Heart left ventricle (tissue), 13 donors: ENCODE results near the gene OR56A1.

Experiments used
- POLR2A ChIP-seq, 2 donors: fragments of 450-650 bp; IDR thresholded peaks; one replicate each; pipeline ENCODE4 v1.6.1; 2017; ENCODE audit warnings: antibody characterized with exemption in 2 of 2, mild to moderate bottlenecking in 2 of 2, moderate library complexity in 2 of 2
- TF ChIP-seq, protein P1 (sequence below), 12 donors: fragments of 200-600 bp; sonication (generic) in 4 of 12; IDR thresholded peaks; one replicate each; pipeline versions ENCODE4 v1.5.0 to v1.8.0; 2018 to 2022; ENCODE audit warnings: antibody characterized with exemption in 12 of 12, mild to moderate bottlenecking in 5 of 12
- donor health status: ischemic (EF 13 %, LVEDD 7.1; RV severe dilation, severe dysfunction).
- donor health status: DM: no; HTN: yes; CAD: no.
- donor health status: DM: no; HTN: no; CAD: no.
- donor health status: ischemic (EF 25% LVEDD 6.9; RV normal size, moderate dysfunction).
- donor health status: ischemic (EF 25% LVEDD 5.7; RV mildly dilated, moderate dysfunction).
- donor health status: ischemic (EF 35%, LVEDD 5.7; RV mildly dilated, moderate dysfunction).
- donor health status: nonischemic (EF 11% LVEDD 7.7; RV severe dilation, severe dysfunction).
- donor health status: DM: yes; HTN: yes; CAD: no.
- donor health status: PGD.
- donor health status: ischemic (EF 29% LVEDD 5.4; RV normal size, mild dysfunction).
- donor health status: nonischemic (EF 23%, LVEDD 6.1; RV moderate dilation, normal function).

GRCh38 chr11:6002202-6002699 is 28.3 kb downstream of the OR56A1 start:
- TF ChIP-seq, protein P1, sequence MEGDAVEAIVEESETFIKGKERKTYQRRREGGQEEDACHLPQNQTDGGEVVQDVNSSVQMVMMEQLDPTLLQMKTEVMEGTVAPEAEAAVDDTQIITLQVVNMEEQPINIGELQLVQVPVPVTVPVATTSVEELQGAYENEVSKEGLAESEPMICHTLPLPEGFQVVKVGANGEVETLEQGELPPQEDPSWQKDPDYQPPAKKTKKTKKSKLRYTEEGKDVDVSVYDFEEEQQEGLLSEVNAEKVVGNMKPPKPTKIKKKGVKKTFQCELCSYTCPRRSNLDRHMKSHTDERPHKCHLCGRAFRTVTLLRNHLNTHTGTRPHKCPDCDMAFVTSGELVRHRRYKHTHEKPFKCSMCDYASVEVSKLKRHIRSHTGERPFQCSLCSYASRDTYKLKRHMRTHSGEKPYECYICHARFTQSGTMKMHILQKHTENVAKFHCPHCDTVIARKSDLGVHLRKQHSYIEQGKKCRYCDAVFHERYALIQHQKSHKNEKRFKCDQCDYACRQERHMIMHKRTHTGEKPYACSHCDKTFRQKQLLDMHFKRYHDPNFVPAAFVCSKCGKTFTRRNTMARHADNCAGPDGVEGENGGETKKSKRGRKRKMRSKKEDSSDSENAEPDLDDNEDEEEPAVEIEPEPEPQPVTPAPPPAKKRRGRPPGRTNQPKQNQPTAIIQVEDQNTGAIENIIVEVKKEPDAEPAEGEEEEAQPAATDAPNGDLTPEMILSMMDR (IDR thresholded peaks at IDR 0.05), result no peak
- no peak for TF ChIP-seq POLR2A (IDR thresholded peaks at IDR 0.05)
